Right forelimb (tissue), 1 donor: ENCODE measurements around the gene CHST14.

Source experiments
- DNase-seq: peaks from one replicate; pipeline ENCODE4 v3.0.0-alpha.2; 2018

The CHST14 gene

GRCh38 chr15:40498418-40498817 is 27.6 kb downstream of the CHST14 start:
- DNase-seq, result no peak

- no peak for DNase-seq
Observed at GRCh38 chr15:40498891-40499290, 28.1 kb downstream of the CHST14 start.

GRCh38 chr15:40499931-40500330 is 29.1 kb downstream of the CHST14 start:
- DNase-seq, result no peak

GRCh38 chr15:40500568-40501330 is 30.0 kb downstream of the CHST14 start:
- no peak for DNase-seq

- DNase-seq, result no peak
Observed at GRCh38 chr15:40501487-40501886, 30.7 kb downstream of the CHST14 start.

- DNase-seq, result peak; percentile 83
Observed at GRCh38 chr15:40506964-40507571, 36.3 kb downstream of the CHST14 start.

- no peak for DNase-seq
Observed at GRCh38 chr15:40508216-40508615, 37.4 kb downstream of the CHST14 start.

GRCh38 chr15:40510201-40510600 is 39.4 kb downstream of the CHST14 start:
- no peak for DNase-seq

GRCh38 chr15:40511093-40511471 is 40.3 kb downstream of the CHST14 start:
- no peak for DNase-seq

- peak; percentile 68 for DNase-seq
Observed at GRCh38 chr15:40511472-40512133, 40.8 kb downstream of the CHST14 start.

GRCh38 chr15:40512440-40512839 is 41.7 kb downstream of the CHST14 start:
- no peak for DNase-seq

GRCh38 chr15:40513609-40514008 is 42.8 kb downstream of the CHST14 start:
- no peak for DNase-seq

GRCh38 chr15:40516322-40516721 is 45.5 kb downstream of the CHST14 start:
- DNase-seq, result no peak
